ENCODE data around the gene LRCH1. TPM values are rescaled to one million over a fixed set of nuclear protein-coding genes. Genes with fewer than 3 reads are reported as not detected.

Gene LRCH1
- polyA plus RNA-seq, 1 donor = 20.7 TPM

Other genes with a start within 250 kb of the LRCH1 start
- gene RUBCNL, start 165.9 kb upstream of the LRCH1 start, polyA plus RNA-seq (ENCODE audit: insufficient read length) = 2.8 TPM
- 127 TPM for gene ESD, start 244.0 kb downstream of the LRCH1 start, polyA plus RNA-seq (ENCODE audit: insufficient read length)